ENCODE measurements around the gene RBM39.

- no peak for TF ChIP-seq REST (IDR thresholded peaks at IDR 0.05; ENCODE audit: insufficient read depth in 1 of 2, low read depth in 2 of 2, low read length in 2 of 2)
- TF ChIP-seq TAF1 (IDR thresholded peaks at IDR 0.05; ENCODE audit: borderline replicate concordance, insufficient read depth, low read length) = no peak
- no peak for TF ChIP-seq POLR2AphosphoS5 (IDR thresholded peaks at IDR 0.05; ENCODE audit: low read depth, low read length)
Measured at GRCh38 chr20:35710884-35711587, 31.0 kb downstream of the RBM39 start.

Measured in PFSK-1 (cell line).